Astrocyte of the cerebellum (primary cell): Measurements from ENCODE around the gene TIMM44.

Source experiments
- DNase-seq: peaks from one replicate; pipeline ENCODE4 v3.0.0-alpha.2; 2011; ENCODE audit warnings: low read depth
- H3K4me3 ChIP-seq: 2 replicates; pipeline ENCODE4 v1.5.1; 2011; ENCODE audit warnings: mild to moderate bottlenecking, low read depth, low read length, moderate library complexity
- in situ Hi-C: cut with HindIII; loops from 2 replicates; pipeline ENCODE4 v1.10.0; 2017; ENCODE audit warnings: low sequenced_read_pairs
- TF ChIP-seq, protein P1 (sequence below): IDR thresholded peaks from 2 replicates; pipeline ENCODE4 v1.5.1; 2012; ENCODE audit warnings: low read length, low read depth, moderate library complexity, mild to moderate bottlenecking; ENCODE audit errors: missing control alignments

The TIMM44 gene

DNA sequence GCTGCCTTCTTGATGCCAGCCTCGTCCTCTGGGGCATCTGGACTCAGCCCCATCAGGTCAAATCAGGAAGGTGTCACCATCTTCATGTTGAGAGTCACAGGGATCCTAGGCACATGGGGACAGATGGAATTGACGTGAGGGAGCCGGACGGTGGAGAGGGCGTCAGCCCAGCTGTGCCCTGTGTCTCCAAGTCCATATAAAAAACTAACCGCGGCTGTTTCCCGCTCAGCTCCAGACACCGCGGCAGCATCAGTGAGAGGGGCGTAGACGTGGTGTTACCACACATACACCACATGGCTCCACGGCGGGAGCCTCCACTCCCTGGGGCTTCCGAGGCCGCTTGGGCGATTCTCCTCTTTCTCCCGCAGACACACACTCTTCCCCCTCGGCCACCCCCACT, 63.6 kb downstream of the TIMM44 start:
- in situ Hi-C loops: no loop called here
- TF ChIP-seq, protein P1, sequence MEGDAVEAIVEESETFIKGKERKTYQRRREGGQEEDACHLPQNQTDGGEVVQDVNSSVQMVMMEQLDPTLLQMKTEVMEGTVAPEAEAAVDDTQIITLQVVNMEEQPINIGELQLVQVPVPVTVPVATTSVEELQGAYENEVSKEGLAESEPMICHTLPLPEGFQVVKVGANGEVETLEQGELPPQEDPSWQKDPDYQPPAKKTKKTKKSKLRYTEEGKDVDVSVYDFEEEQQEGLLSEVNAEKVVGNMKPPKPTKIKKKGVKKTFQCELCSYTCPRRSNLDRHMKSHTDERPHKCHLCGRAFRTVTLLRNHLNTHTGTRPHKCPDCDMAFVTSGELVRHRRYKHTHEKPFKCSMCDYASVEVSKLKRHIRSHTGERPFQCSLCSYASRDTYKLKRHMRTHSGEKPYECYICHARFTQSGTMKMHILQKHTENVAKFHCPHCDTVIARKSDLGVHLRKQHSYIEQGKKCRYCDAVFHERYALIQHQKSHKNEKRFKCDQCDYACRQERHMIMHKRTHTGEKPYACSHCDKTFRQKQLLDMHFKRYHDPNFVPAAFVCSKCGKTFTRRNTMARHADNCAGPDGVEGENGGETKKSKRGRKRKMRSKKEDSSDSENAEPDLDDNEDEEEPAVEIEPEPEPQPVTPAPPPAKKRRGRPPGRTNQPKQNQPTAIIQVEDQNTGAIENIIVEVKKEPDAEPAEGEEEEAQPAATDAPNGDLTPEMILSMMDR: no peak
- H3K4me3 ChIP-seq: no peak overlapping the region
- no peak for DNase-seq

DNA sequence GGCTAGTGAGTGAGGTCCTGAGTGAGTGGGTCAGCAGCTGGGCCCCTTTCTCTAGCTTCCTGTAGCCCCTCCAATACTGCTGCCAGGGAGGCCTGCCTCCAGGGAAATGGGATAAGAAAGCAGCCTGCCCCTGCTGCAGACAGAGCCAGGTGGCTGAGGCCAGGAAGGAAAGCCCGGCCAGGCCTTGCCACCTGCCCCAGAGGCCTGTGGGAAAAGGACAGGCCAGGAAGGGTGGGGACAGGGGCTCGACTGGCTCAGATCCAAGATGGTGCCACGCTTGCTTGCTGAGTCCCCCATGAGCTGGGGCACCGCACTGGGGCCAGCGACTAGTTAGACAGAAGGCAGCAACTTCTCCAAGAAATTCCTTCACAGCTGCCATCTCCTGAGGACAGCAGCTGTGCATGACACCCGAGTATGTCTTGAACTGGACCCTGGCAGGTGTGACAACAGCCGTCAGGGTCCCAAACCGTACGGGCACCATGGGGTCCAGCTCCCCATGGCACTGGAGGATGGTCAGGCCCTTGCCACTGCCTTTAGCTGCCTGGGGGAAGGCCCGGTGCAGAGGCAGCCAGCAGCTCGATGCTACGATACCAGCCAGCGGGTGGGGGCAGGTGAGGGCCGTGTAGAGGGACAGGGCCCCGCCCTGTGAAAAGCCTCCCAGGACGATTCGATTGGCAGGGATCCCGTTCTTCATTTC, 64.2 kb downstream of the TIMM44 start:
- no peak overlapping the region for H3K4me3 ChIP-seq
- TF ChIP-seq, protein P1: no peak
- no peak for DNase-seq
- in situ Hi-C loops: no loop called here

DNA sequence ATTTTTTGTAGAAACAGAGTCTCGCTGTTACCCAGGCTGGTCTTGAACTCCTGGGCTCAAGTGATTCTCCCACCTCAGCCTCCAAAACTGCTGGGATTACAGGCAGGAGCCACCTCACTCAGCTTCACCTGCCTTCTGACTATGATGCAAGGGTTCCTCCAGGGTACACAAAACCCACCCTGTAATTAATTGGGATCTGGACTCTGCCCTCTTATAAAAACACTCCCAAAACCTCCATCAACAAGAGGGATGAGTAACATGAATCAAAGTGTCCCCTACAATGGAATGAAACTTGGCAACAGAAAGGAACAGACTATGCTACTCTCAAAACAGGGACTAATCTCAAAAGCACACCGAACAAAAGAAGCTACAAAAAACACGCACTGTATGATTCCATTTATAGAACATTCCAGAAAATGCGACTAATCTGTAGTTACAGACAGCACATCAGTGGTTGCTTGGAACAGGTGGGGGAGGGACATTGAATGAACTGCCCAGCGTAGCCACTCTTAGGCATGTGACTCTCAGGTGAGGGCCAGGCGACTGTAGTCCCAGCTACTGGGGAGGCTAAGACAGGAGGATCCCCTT, 66.1 kb downstream of the TIMM44 start:
- no peak for DNase-seq
- no peak overlapping the region for H3K4me3 ChIP-seq
- TF ChIP-seq, protein P1: no peak
- in situ Hi-C loops: no loop called here
